Type B pancreatic cell (in vitro differentiated cells): ENCODE data around the gene TGFBR3. TPM values are rescaled to one million over a fixed set of nuclear protein-coding genes. Genes with fewer than 3 reads are reported as not detected.

Experiments
- DNase-seq: peaks from one replicate; pipeline ENCODE4 v3.0.0; 2021; ENCODE audit warnings: mixed read lengths; ENCODE audit not compliant: unreplicated experiment; ENCODE audit errors: extremely low spot score
- H3K27ac Mint-ChIP-seq: 2 replicates; pipeline ENCODE4 v1.8.0; 2021; ENCODE audit warnings: mild to moderate bottlenecking, mixed read lengths
- H3K27me3 Mint-ChIP-seq: 2 replicates; pipeline ENCODE4 v1.8.0; 2021; ENCODE audit warnings: mixed read lengths
- H3K36me3 Mint-ChIP-seq: 2 replicates; pipeline ENCODE4 v1.8.0; 2021; ENCODE audit warnings: mixed read lengths
- H3K4me1 Mint-ChIP-seq: one replicate; pipeline ENCODE4 v1.8.0; 2021; ENCODE audit warnings: mixed read lengths; ENCODE audit not compliant: unreplicated experiment
- H3K4me3 Mint-ChIP-seq: 2 replicates; pipeline ENCODE4 v1.8.0; 2021; ENCODE audit warnings: mild to moderate bottlenecking, mixed read lengths
- H3K9me3 Mint-ChIP-seq: 2 replicates; pipeline ENCODE4 v1.8.0; 2021; ENCODE audit warnings: mixed read lengths
- total RNA-seq: library from RNA; stranded (reverse); gene quantifications from 2 replicates; pipeline ENCODE4 v1.2.1, GENCODE V29; 2021; ENCODE audit warnings: low replicate concordance
- TF ChIP-seq, protein P1 (sequence below): fragments of 200-600 bp; sonication (generic); conservative IDR thresholded peaks from 2 replicates; pipeline ENCODE4 v1.5.0; 2021; ENCODE audit warnings: antibody characterized with exemption, mild to moderate bottlenecking

TGFBR3 gene
- total RNA-seq, 1 donor from 2014 or later, result 33.5 TPM

DNA sequence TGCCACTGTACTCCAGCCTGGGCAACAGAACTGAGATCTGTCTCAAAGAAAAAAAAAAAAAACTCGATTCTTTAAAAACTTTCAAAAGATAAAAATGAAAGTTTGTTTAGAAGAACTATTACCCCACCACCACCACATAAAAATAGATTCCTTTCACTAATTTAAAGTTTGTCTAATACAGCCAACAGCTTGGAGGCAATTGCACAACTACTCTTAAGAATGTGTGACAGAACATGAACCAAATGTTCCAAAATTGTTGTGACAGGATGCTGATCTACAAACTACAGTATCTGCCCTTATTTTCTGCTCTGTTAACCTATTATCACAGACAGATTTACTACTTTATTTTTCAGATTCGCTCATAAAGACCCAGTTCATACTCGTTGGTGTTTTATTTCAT lies 5.5 kb upstream of the TGFBR3 start:
- Mint-ChIP-seq H3K4me1 (peaks cover 24% of the 10 kb centered on the region), H3K9me3 (peaks cover 11% of the 10 kb centered on the region), H3K36me3 (peaks cover 6% of the 10 kb centered on the region), H3K27me3 (peaks cover 16% of the 10 kb centered on the region), H3K27ac (no peak overlapping the region), H3K4me3 (peak overlapping the region; percentile 13)
- no peak for DNase-seq
- TF ChIP-seq, protein P1, sequence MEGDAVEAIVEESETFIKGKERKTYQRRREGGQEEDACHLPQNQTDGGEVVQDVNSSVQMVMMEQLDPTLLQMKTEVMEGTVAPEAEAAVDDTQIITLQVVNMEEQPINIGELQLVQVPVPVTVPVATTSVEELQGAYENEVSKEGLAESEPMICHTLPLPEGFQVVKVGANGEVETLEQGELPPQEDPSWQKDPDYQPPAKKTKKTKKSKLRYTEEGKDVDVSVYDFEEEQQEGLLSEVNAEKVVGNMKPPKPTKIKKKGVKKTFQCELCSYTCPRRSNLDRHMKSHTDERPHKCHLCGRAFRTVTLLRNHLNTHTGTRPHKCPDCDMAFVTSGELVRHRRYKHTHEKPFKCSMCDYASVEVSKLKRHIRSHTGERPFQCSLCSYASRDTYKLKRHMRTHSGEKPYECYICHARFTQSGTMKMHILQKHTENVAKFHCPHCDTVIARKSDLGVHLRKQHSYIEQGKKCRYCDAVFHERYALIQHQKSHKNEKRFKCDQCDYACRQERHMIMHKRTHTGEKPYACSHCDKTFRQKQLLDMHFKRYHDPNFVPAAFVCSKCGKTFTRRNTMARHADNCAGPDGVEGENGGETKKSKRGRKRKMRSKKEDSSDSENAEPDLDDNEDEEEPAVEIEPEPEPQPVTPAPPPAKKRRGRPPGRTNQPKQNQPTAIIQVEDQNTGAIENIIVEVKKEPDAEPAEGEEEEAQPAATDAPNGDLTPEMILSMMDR, result no peak

DNA sequence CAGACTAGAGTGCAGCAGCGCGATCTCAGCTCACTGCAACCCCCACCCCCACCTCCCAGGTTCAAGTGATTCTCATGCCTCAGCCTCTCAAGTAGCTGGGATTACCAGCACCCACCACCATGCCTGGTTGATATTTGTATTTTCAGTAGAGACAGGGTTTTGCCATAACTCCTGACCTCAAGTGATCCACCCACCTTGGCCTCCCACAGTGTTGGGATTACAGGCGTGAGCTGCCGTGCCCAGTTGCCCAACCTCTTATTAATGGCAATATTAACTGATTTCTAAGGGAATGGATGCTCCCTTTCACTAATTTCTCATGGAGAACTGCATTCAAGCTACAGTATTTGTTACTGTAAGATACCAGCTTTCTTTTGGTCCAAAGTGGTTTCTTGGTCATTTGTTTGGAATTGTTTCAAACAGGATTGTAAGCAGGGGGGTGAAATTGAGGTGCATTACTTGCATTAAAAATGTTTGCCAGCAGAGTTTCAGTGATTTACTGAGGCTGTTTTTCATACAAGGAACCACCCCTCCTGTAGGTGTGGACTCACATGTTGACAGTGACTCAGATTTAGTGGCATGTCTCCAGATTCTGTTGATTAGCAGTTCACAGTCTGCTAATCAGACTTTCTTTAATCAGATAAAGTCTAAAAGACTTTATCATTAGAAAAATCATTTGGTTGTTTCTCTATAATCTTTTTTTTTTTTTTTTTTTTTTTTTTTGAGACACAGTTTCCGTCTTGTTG lies 3.9 kb upstream of the TGFBR3 start:
- TF ChIP-seq, protein P1, result no peak
- H3K4me1 Mint-ChIP-seq, result peaks cover 26% of the 10 kb centered on the region
- H3K36me3 Mint-ChIP-seq, result peaks cover 6% of the 10 kb centered on the region
- no peak overlapping the region for H3K4me3 Mint-ChIP-seq
- DNase-seq, result no peak
- H3K27me3 Mint-ChIP-seq, result peaks cover 14% of the 10 kb centered on the region
- peaks cover 7% of the 10 kb centered on the region for H3K9me3 Mint-ChIP-seq
- H3K27ac Mint-ChIP-seq, result no peak overlapping the region

DNA sequence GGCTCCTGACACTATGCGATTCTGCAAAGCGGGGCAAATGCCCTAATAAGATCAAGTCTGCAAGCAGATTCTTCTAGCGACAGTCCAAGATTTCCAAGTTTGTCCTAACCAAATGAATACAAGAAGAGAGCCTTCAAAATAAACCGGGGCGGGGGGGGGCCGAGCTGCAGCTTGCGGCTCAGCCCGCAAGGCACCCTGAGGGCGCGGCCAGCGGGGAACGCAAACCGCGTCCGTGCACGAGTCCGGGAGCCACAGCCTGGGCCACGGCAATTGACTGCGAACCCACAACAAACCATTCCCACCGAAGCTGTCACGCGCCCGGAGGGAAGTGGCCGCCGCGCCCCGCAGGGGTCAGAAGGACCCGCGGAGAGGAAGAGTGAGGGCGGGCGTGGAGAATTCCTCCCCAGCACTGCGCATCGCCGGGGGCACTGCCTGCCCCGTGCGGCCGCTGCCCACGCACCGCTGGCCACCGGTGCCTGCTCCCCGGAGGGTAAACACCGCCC lies 687 bp downstream of the TGFBR3 start:
- H3K27ac Mint-ChIP-seq, result peak overlapping the region; percentile 66
- peak; percentile 72 for DNase-seq
- TF ChIP-seq, protein P1, result no peak
- H3K4me1 Mint-ChIP-seq, result peaks cover 37% of the 10 kb centered on the region
- H3K4me3 Mint-ChIP-seq, result peak overlapping the region; percentile 96
- no peaks in the 10 kb centered on the region for H3K9me3 Mint-ChIP-seq
- H3K36me3 Mint-ChIP-seq, result peaks cover 6% of the 10 kb centered on the region
- H3K27me3 Mint-ChIP-seq, result peaks cover 27% of the 10 kb centered on the region

DNA sequence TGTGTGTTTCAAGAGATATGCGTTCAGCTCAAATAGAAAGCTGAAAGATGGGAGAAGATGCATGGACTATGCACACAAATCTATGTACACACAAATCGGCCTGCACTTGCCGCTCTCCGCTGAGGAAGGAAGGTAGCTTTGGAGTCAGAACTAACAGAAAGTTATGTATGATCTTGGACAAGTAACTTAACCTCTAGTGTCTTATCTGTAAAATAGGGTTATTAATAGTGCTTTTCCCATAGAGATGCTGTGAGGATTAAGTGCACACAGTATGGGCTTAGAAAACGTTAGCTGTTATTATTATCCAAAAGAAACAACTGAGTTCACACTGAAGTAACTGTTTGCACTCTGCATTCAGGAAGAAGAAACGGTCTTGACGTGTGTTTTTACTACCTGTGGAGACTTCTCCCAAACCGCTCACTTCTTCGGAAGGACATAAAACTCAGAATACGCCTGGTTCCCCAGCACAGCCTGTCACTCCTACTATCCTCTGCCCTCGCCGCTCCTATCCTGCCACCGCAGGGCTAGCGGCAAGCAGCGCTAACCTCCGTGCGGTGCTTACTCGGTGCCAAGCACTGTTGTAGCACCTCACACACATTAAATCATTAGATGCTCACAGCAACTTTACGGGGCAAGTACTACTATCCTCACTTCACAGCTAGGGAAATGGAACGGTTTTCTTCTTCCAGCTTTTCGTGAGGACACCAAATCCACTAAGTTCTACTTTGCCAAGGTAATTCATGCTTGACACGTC lies 1.3 kb downstream of the TGFBR3 start:
- TF ChIP-seq, protein P1, result no peak
- no peak for DNase-seq
- H3K27ac Mint-ChIP-seq, result peak overlapping the region; percentile 66

DNA sequence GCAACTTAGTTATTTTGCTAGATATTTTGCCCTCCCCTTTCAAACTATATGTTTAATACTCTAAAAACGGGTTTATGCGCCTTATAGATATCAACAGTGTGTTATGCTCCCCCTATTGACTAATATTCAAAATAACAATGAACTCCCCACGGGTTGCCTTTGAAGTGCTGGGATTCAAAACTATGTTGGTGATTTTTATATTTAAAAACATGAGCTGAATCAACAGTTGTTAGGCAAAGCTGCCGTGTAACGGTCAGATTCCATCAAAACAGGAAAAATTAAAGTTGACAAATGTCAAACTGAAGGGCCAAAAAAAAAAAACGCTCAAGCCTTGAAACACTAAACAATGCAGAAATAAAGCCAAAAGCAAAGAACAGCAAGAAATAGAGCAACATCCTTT lies 2.5 kb downstream of the TGFBR3 start:
- Mint-ChIP-seq H3K36me3 (peaks cover 6% of the 10 kb centered on the region), H3K9me3 (no peaks in the 10 kb centered on the region), H3K4me3 (peak overlapping the region; percentile 96), H3K27me3 (peaks cover 24% of the 10 kb centered on the region), H3K4me1 (peaks cover 40% of the 10 kb centered on the region), H3K27ac (peak overlapping the region; percentile 66)
- no peak for DNase-seq
- TF ChIP-seq, protein P1, result peak; percentile 58

More for the DNA sequence above, 1.3 kb downstream of the TGFBR3 start:
- Mint-ChIP-seq H3K4me3 (peak overlapping the region; percentile 96), H3K27me3 (peaks cover 27% of the 10 kb centered on the region), H3K9me3 (no peaks in the 10 kb centered on the region), H3K36me3 (peaks cover 6% of the 10 kb centered on the region), H3K4me1 (peaks cover 32% of the 10 kb centered on the region)
